Measurements from ENCODE around the gene SDF2.
"Not testable (repeated sequence)": the region's sequence is repeated elsewhere in the genome, so short reads cannot be mapped to it uniquely, and the experiment has no call there.

The SDF2 gene

GRCh38 chr17:28663723-28664122, 2.0 kb upstream of the SDF2 start:
- peak overlapping the region; percentile 89 for H3K4me3 ChIP-seq (ENCODE audit: low read depth, low read length)
- TF ChIP-seq CTCF (IDR thresholded peaks at IDR 0.05; ENCODE audit: control insufficient read depth, extremely low read depth, insufficient read depth) = no peak
- no peak for DNase-seq (ENCODE audit: low read depth)

- H3K4me3 ChIP-seq (ENCODE audit: low read depth, low read length) = peak overlapping the region; percentile 89
- no peak for DNase-seq (ENCODE audit: low read depth)
- TF ChIP-seq CTCF (IDR thresholded peaks at IDR 0.05; ENCODE audit: control insufficient read depth, extremely low read depth, insufficient read depth) = no peak
These were observed 772 bp upstream of the SDF2 start for GRCh38 chr17:28662527-28662829.

- not testable (repeated sequence) for DNase-seq (ENCODE audit: low read depth); H3K4me3 ChIP-seq (ENCODE audit: low read depth, low read length)
These were observed 2.2 kb downstream of the SDF2 start for GRCh38 chr17:28659497-28659881.

- H3K4me3 ChIP-seq (ENCODE audit: low read depth, low read length); DNase-seq (ENCODE audit: low read depth): not testable (repeated sequence)
These were observed 2.8 kb downstream of the SDF2 start for GRCh38 chr17:28658766-28659496.

- DNase-seq (ENCODE audit: low read depth); H3K4me3 ChIP-seq (ENCODE audit: low read depth, low read length): not testable (repeated sequence)
These were observed 3.4 kb downstream of the SDF2 start for GRCh38 chr17:28658342-28658741.

GRCh38 chr17:28657756-28658155, 4.0 kb downstream of the SDF2 start:
- H3K4me3 ChIP-seq (ENCODE audit: low read depth, low read length) = no peak overlapping the region
- no peak for DNase-seq (ENCODE audit: low read depth)

GRCh38 chr17:28655160-28655559, 6.5 kb downstream of the SDF2 start:
- TF ChIP-seq CTCF (IDR thresholded peaks at IDR 0.05; ENCODE audit: control insufficient read depth, extremely low read depth, insufficient read depth) = no peak
- no peak for DNase-seq (ENCODE audit: low read depth)
- no peak overlapping the region for H3K4me3 ChIP-seq (ENCODE audit: low read depth, low read length)

More at GRCh38 chr17:28657756-28658155, 4.0 kb downstream of the SDF2 start:
- TF ChIP-seq CTCF (IDR thresholded peaks at IDR 0.05; ENCODE audit: control insufficient read depth, extremely low read depth, insufficient read depth) = no peak

- no peak for TF ChIP-seq CTCF (IDR thresholded peaks at IDR 0.05; ENCODE audit: control insufficient read depth, extremely low read depth, insufficient read depth)
- DNase-seq (ENCODE audit: low read depth) = no peak
- H3K4me3 ChIP-seq (ENCODE audit: low read depth, low read length) = no peak overlapping the region
These were observed 13.0 kb downstream of the SDF2 start for GRCh38 chr17:28648698-28649097.
